ENCODE data around the gene ELMOD3.

- TF ChIP-seq CTCF (IDR thresholded peaks at IDR 0.05) (no peak), POLR2AphosphoS5 (IDR thresholded peaks at IDR 0.05) (no peak), POLR2A (IDR thresholded peaks at IDR 0.05) (no peak)
Observed at GRCh38 chr2:85377083-85377482, 22.5 kb downstream of the ELMOD3 start.
